ENCODE results near the gene GNA12.
A peak's percentile ranks its signal among the peaks of the same experiment; 100 is the strongest.

DNA sequence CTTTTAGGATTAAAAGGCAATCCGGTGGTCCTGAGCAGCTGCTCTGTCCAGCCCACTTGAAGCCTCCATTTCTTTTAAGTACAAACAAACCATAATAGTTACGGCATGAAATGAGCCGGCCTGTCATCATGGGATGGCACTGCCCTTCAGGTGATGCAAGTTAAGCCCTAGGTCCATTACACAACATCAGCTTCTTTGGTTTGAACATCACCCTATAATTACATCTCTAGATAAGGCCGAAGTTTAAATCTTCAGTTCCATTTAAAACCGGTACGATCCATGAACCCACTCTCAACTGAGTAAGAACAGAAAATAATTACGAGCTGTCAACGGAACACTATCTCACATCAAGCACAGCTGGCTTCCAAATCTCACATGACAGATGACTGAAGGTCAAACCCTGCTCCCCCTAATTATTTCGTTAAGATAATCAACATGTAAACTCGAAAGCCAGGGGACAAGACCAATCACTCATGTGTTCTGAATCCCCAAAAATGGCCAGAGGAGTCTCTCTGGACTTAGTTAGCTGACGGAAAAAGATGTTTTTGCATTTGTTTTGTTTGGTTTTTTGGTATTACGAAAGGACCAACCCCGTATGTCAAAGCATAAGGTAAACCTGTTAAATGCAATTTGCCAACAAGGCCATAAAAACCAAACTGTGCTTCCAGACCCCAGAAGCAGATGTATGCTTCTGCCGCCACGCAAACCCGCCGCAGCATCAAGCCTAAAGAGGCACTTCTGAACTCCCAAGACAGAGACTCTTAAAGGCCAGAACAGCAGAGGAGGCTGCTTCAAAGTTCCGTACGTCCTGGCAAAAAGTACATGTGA lies 10.8 kb downstream of the GNA12 start:
- TF ChIP-seq GATA3 (IDR thresholded peaks at IDR 0.05; ENCODE audit: low read depth, low read length) (peak; percentile 53), GATA2 (IDR thresholded peaks at IDR 0.05; ENCODE audit: low read depth, low read length) (peak; percentile 43; the same call in 1 of the 2 replicates)

Measured in SH-SY5Y (cell line).